GM12878 (cell line): Measurements from ENCODE around the gene ZC3H8. TPM values are rescaled to one million over a fixed set of nuclear protein-coding genes. Genes with fewer than 3 reads are reported as not detected.

Source experiments
- ATAC-seq: fragments of 200-7000 bp; cut with Tn5 transposase; 3 replicates; pipeline ENCODE4 v1.9.1; 2020; ENCODE audit warnings: mild to moderate bottlenecking, moderate library complexity
- BruUV-seq: library from RNA; stranded (reverse); fragments of 400-500 nt; replicated peaks from 2 replicates; lab custom pipeline; 2021; lab: Mats Ljungman, UMichigan
- CTCF ChIA-PET: fragments of 300-600 bp; sonication (Branson Sonifier 250); formaldehyde crosslinking; extraction: SDS; loops from one replicate; lab custom pipeline; 2021; ENCODE audit warnings: inconsistent platforms; lab: Yijun Ruan, JAX
- POLR2A ChIA-PET: fragments of 350-600 bp; formaldehyde crosslinking; extraction: SDS; loops from one replicate; lab custom pipeline; 2021; ENCODE audit warnings: inconsistent platforms; lab: Charles Lee
- RAD21 ChIA-PET: fragments of 300-600 bp; sonication (Branson Sonifier 250); formaldehyde crosslinking; loops from one replicate; lab custom pipeline; 2023; ENCODE audit warnings: antibody characterized with exemption; ENCODE audit not compliant: unreplicated experiment; lab: Charles Lee
- SMC1A ChIA-PET: fragments of 300-600 bp; sonication (Branson Sonifier 250); formaldehyde crosslinking; loops from one replicate; lab custom pipeline; 2023; ENCODE audit not compliant: unreplicated experiment, uncharacterized antibody; lab: Charles Lee
- DNase-seq: peaks from one replicate; pipeline ENCODE4 v3.0.0-alpha.2; 2011; ENCODE audit warnings: low read depth, low spot score
- FAIRE-seq: peaks from 3 replicates; lab custom pipeline; 2011; peaks lifted over from hg19 to GRCh38; lab: Jason Lieb, UNC
- H2AFZ ChIP-seq: 2 replicates; pipeline ENCODE4 v1.6.0; 2011; ENCODE audit warnings: low read depth, low read length, control low read depth; ENCODE audit not compliant: control insufficient read depth
- H3K27ac ChIP-seq: 2 replicates; pipeline ENCODE4 v1.5.1; 2011; ENCODE audit warnings: control low read depth; ENCODE audit not compliant: control insufficient read depth, insufficient read depth
- H3K27me3 ChIP-seq, 2 experiments: replicated peaks in 1 of 2; 2 replicates each; pipeline versions ENCODE4 v1.6.0 to v1.6.1; 2011; ENCODE audit warnings: low read length in 1 of 2; ENCODE audit not compliant: control insufficient read depth in 2 of 2, insufficient read depth in 2 of 2
- H3K36me3 ChIP-seq, 2 experiments: 2 replicates each; pipeline ENCODE4 v1.5.1; 2011; ENCODE audit warnings: low read length in 1 of 2; ENCODE audit not compliant: control insufficient read depth in 2 of 2, insufficient read depth in 2 of 2
- H3K4me1 ChIP-seq: 2 replicates; pipeline ENCODE4 v1.6.1; 2011; ENCODE audit warnings: mild to moderate bottlenecking, low read length, moderate library complexity, mixed read lengths; ENCODE audit not compliant: control insufficient read depth, insufficient read depth
- H3K4me2 ChIP-seq: 2 replicates; pipeline ENCODE4 v1.6.0; 2011; ENCODE audit warnings: control low read depth; ENCODE audit not compliant: control insufficient read depth, insufficient read depth
- H3K4me3 ChIP-seq: fragments of 200-600 bp; sonication (generic); 2 replicates; pipeline ENCODE4 v1.5.1; 2016
- H3K79me2 ChIP-seq: 2 replicates; pipeline ENCODE4 v1.6.0; 2011; ENCODE audit warnings: low read length; ENCODE audit not compliant: control insufficient read depth, insufficient read depth
- H3K9ac ChIP-seq: 2 replicates; pipeline ENCODE4 v1.8.0; 2011; ENCODE audit warnings: low read length, control low read depth, mixed read lengths; ENCODE audit not compliant: control insufficient read depth, insufficient read depth
- H3K9me3 ChIP-seq: replicated peaks from 3 replicates; pipeline ENCODE4 v1.5.1; 2011; ENCODE audit warnings: mild to moderate bottlenecking, low read length; ENCODE audit not compliant: control insufficient read depth, insufficient read depth
- H4K20me1 ChIP-seq: 2 replicates; pipeline ENCODE4 v1.6.0; 2011; ENCODE audit not compliant: control insufficient read depth, insufficient read depth
- BCL3 ChIP-seq: IDR thresholded peaks from 2 replicates; pipeline ENCODE4 v1.6.1; 2011; ENCODE audit warnings: borderline replicate concordance, low read depth, mild to moderate bottlenecking, moderate library complexity, low read length; ENCODE audit not compliant: insufficient read depth, poor library complexity, severe bottlenecking
- EED ChIP-seq: sonication (generic); IDR thresholded peaks from 2 replicates; pipeline ENCODE4 v1.6.1; 2016; ENCODE audit warnings: antibody characterized with exemption, low read depth
- EGR1 ChIP-seq, 2 experiments: IDR thresholded peaks; 1 replicate in 1 of 2; 2 replicates in 1 of 2; pipeline ENCODE4 v1.6.1; 2011 to 2012; ENCODE audit warnings: low read depth in 2 of 2, low read length in 2 of 2, borderline replicate concordance in 1 of 2, mild to moderate bottlenecking in 1 of 2, moderate library complexity in 1 of 2
- ELK1 ChIP-seq: IDR thresholded peaks from 2 replicates; pipeline ENCODE4 v1.6.1; 2012; ENCODE audit warnings: low read depth, low read length, improper control_type of control experiment
- EP300 ChIP-seq, 2 experiments: fragments of 150-350 bp in 1 of 2; IDR thresholded peaks; 2 replicates each; pipeline ENCODE4 v1.6.1; 2011 to 2012; ENCODE audit warnings: low read depth in 2 of 2, low read length in 2 of 2, borderline replicate concordance in 1 of 2, improper control_type of control experiment in 1 of 2, inconsistent platforms in 1 of 2; ENCODE audit not compliant: control insufficient read depth in 1 of 2
- FOXM1 ChIP-seq: IDR thresholded peaks from 2 replicates; pipeline ENCODE4 v1.6.1; 2012; ENCODE audit warnings: low read depth, mild to moderate bottlenecking, inconsistent platforms, low read length, moderate library complexity
- HCFC1 ChIP-seq: fragments of 150-350 bp; IDR thresholded peaks from 2 replicates; pipeline ENCODE4 v1.6.1; 2014; ENCODE audit warnings: low read length
- KAT2A ChIP-seq: conservative IDR thresholded peaks from 2 replicates; pipeline ENCODE4 v1.6.1; 2011; ENCODE audit warnings: low read depth, low read length; ENCODE audit not compliant: control insufficient read depth
- NR2C2 ChIP-seq: IDR thresholded peaks from 2 replicates; pipeline ENCODE4 v1.6.1; 2011; ENCODE audit warnings: borderline replicate concordance, low read depth; ENCODE audit not compliant: control insufficient read depth, insufficient read length
- PAX5 ChIP-seq: IDR thresholded peaks from 2 replicates; pipeline ENCODE4 v1.6.1; 2011; ENCODE audit warnings: low read depth, low read length, borderline replicate concordance
- POU2F2 ChIP-seq: IDR thresholded peaks from 3 replicates; pipeline ENCODE4 v1.6.1; 2011; ENCODE audit warnings: low read depth, mild to moderate bottlenecking, low read length, borderline replicate concordance
- SP1 ChIP-seq: IDR thresholded peaks from one replicate; pipeline ENCODE4 v1.6.1; 2011; ENCODE audit warnings: low read depth, low read length
- USF2 ChIP-seq: IDR thresholded peaks from 2 replicates; pipeline ENCODE4 v1.6.1; 2011; ENCODE audit warnings: low read depth, low read length, improper control_type of control experiment, borderline replicate concordance
- WGBS: methylation state at CpG from one replicate; pipeline ENCODE4 v1.1.6; 2016; ENCODE audit warnings: low lambda C conversion rate; ENCODE audit not compliant: insufficient replicate concordance, insufficient coverage; ENCODE audit errors: missing lambda C conversion rate; 5-methylcytosine and 5-hydroxymethylcytosine counted together
- in situ Hi-C: fragments of 300-500 bp; cut with MboI; formaldehyde crosslinking; loops from 9 replicates; pipeline ENCODE4 v1.14.3; 2018; ENCODE audit warnings: mixed read lengths
- intact Hi-C: fragments of 100-400 bp; cut with micrococcal nuclease; formaldehyde crosslinking; loops from one replicate; pipeline ENCODE4 v1.14.2; 2022; ENCODE audit not compliant: unreplicated experiment
- polyA plus RNA-seq, 11 experiments: library from polyadenylated mRNA; depleted of rRNA in 4 of 11; unstranded in 6 of 11; stranded (reverse) in 5 of 11; fragments of >200 nt; fragmentation: Nextera tagmentation in 4 of 11; fragmentation: Illumina TruSeq in 1 of 11; extraction: Ambion mirVana in 4 of 11; extraction: Trizol in 1 of 11; gene quantifications; 1 replicate in 1 of 11; 2 replicates in 10 of 11; pipeline versions ENCODE4 v1.2.1 to v1.2.3, GENCODE V29; 2011 to 2016; ENCODE audit warnings: inconsistent platforms in 2 of 11, missing spikeins in 2 of 11, low read depth in 1 of 11
- total RNA-seq, 4 experiments: library from RNA; depleted of rRNA in 3 of 4; stranded (reverse); fragments of >200 nt in 3 of 4; fragmentation: Illumina TruSeq in 1 of 4; extraction: Trizol in 1 of 4; gene quantifications; 2 replicates each; pipeline versions ENCODE4 v1.2.1 to v1.2.3, GENCODE V29; 2013 to 2021
- TF ChIP-seq, protein P1 (sequence below): fragments of 150-350 bp; IDR thresholded peaks from 2 replicates; pipeline ENCODE4 v1.6.1; 2016; ENCODE audit warnings: low read depth, low read length
- TF ChIP-seq, protein P2 (sequence below): fragments of 450-650 bp; IDR thresholded peaks from 2 replicates; pipeline ENCODE4 v1.6.1; 2017; ENCODE audit warnings: mild to moderate bottlenecking

ZC3H8 gene
- total and polyA plus RNA-seq, 10 of the 15 experiments (the other 5 are each of a cell fraction or from before 2014, with no cell fraction given): 9.9 to 28.4 (median 19.5) TPM

DNA sequence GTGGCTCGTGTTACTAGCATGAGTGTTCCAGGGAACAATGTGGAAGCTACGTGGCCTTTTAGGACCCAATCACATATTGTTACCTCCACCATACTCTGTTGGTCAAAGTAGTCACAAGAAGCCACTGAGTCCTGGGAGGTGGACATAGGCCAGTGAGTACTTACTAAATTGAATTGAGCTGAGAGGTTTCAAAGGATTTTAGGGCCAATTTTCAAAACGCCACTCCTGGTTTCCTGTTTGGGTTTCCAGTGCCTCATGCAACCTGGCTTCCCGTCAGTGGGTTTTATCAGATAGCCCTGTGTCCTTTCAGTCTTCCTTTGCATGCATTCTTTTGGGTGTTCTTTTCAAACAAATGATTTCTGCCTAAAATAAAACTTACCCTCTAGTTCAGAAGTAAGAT is 60.4 kb downstream of the ZC3H8 start:
- Histone ChIP-seq H3K4me2 (no peak overlapping the region), H3K27me3 (no peaks in the 10 kb centered on the region; a peak in 1 of 4 replicates), H3K9me3 (no peaks in the 10 kb centered on the region), H4K20me1 (no peaks in the 10 kb centered on the region), H3K79me2 (no peaks in the 10 kb centered on the region), H3K4me1 (no peaks in the 10 kb centered on the region; the same call in 1 of the 2 replicates), H3K36me3 (no peaks in the 10 kb centered on the region), H2AFZ (no peak overlapping the region), H3K9ac (no peak overlapping the region), H3K4me3 (no peak overlapping the region), H3K27ac (no peak overlapping the region)
- BruUV-seq: no TSS peak
- FAIRE-seq (no peak), ATAC-seq (no peak), DNase-seq (no peak)
- 31% methylated on average over 4 of the region's 4 CpGs for WGBS
- ChIA-PET CTCF (no interaction called here), POLR2A (interaction anchor here (0.6 kb wide), 1 partner anchor 75 kb away, joined by 5 read pairs; no protein-coding TSS in a partner anchor), SMC1A (no interaction called here), RAD21 (no interaction called here)
- intact Hi-C loops: no loop called here
- in situ Hi-C loops: no loop called here
- TF ChIP-seq HCFC1 (no peak), POU2F2 (no peak), EGR1 (IDR thresholded peaks at IDR 0.05; ENCODE audit: borderline replicate concordance in 1 of 2, low read depth in 2 of 2, low read length in 2 of 2) (no peak), BCL3 (no peak), SP1 (no peak), KAT2A (no peak), USF2 (no peak), FOXM1 (no peak), EP300 (IDR thresholded peaks at IDR 0.05; ENCODE audit: borderline replicate concordance in 1 of 2, control insufficient read depth in 1 of 2, low read depth in 2 of 2, low read length in 2 of 2) (no peak), EED (no peak), PAX5 (no peak), ELK1 (no peak), NR2C2 (no peak)
- TF ChIP-seq, protein P1, sequence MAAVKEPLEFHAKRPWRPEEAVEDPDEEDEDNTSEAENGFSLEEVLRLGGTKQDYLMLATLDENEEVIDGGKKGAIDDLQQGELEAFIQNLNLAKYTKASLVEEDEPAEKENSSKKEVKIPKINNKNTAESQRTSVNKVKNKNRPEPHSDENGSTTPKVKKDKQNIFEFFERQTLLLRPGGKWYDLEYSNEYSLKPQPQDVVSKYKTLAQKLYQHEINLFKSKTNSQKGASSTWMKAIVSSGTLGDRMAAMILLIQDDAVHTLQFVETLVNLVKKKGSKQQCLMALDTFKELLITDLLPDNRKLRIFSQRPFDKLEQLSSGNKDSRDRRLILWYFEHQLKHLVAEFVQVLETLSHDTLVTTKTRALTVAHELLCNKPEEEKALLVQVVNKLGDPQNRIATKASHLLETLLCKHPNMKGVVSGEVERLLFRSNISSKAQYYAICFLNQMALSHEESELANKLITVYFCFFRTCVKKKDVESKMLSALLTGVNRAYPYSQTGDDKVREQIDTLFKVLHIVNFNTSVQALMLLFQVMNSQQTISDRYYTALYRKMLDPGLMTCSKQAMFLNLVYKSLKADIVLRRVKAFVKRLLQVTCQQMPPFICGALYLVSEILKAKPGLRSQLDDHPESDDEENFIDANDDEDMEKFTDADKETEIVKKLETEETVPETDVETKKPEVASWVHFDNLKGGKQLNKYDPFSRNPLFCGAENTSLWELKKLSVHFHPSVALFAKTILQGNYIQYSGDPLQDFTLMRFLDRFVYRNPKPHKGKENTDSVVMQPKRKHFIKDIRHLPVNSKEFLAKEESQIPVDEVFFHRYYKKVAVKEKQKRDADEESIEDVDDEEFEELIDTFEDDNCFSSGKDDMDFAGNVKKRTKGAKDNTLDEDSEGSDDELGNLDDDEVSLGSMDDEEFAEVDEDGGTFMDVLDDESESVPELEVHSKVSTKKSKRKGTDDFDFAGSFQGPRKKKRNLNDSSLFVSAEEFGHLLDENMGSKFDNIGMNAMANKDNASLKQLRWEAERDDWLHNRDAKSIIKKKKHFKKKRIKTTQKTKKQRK: no peak
- TF ChIP-seq, protein P2, sequence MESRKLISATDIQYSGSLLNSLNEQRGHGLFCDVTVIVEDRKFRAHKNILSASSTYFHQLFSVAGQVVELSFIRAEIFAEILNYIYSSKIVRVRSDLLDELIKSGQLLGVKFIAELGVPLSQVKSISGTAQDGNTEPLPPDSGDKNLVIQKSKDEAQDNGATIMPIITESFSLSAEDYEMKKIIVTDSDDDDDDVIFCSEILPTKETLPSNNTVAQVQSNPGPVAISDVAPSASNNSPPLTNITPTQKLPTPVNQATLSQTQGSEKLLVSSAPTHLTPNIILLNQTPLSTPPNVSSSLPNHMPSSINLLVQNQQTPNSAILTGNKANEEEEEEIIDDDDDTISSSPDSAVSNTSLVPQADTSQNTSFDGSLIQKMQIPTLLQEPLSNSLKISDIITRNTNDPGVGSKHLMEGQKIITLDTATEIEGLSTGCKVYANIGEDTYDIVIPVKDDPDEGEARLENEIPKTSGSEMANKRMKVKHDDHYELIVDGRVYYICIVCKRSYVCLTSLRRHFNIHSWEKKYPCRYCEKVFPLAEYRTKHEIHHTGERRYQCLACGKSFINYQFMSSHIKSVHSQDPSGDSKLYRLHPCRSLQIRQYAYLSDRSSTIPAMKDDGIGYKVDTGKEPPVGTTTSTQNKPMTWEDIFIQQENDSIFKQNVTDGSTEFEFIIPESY: no peak
